Measurements from ENCODE around the gene TEFM. TPM values are rescaled to one million over a fixed set of nuclear protein-coding genes. Genes with fewer than 3 reads are reported as not detected.
"Not testable (repeated sequence)": the region's sequence is repeated elsewhere in the genome, so short reads cannot be mapped to it uniquely, and the experiment has no call there.

Gene TEFM
- total RNA-seq, 2 experiments from 2014 or later = 15.3 to 16.0 TPM

DNA sequence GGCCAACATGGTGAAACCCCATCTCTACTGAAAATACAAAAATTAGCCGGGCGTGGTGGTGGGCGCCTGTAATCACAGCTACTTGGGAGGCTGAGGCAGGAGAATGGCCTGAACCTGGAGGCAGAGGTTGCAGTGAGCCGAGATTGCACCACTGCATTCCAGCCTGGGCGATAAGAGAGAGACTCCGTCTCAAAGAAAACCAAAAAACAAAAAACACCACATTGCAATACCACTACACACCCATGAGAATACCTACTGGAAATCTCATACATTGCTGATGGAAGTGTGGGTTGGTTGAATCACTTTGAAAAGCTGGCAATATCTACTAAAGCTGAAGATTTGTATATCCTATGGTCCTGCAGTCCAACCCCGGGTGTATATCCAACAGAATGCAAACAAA, 4.1 kb upstream of the TEFM start:
- H3K36me3 Mint-ChIP-seq = not testable (repeated sequence)
- CTCF ChIA-PET = interaction anchor here (0.6 kb wide), 1 partner anchor 25 kb away, joined by 3 read pairs; no protein-coding TSS in a partner anchor

DNA sequence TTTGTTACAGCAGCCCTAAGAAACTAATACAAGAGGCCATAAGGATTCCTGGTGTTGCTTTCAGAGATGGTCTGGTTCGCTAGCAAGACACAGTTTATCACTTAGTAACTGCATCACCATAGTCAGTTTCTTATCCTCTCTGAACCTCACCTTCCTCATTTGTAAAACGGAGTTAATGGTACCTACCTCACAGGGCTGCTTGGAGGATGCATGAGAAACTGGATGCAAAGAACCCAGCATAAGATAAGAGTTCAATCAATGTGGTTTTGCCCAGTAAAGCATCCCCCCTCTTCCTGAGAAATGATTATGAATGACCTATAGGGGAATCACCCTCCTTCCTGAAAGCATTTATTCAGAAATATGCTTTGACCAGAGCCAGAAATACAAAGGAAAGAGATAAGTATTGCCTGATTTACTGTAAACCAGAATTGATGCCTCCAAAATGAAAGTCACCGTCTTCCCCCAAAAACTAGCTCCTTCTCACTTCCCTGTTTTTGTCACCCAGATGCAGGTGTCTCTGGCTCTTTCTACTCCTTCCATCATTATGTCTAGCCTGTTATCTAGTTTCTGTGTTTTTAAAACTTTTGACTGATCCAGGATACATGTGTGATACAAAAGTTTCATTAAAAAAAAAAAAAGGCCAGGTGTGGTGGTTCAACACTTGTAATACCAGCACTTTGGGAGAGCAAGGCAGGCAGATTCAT, 2.8 kb upstream of the TEFM start:
- CTCF ChIA-PET = interaction anchor here (0.6 kb wide), 1 partner anchor 943 kb away, joined by 3 read pairs; no protein-coding TSS in a partner anchor
- peaks cover 27% of the 10 kb centered on the region for H3K4me1 Mint-ChIP-seq
- H3K36me3 Mint-ChIP-seq = no peaks in the 10 kb centered on the region
- no peak for DNase-seq
- H3K4me3 Mint-ChIP-seq = no peak overlapping the region
- no peaks in the 10 kb centered on the region for H3K27me3 Mint-ChIP-seq
- H3K9me3 Mint-ChIP-seq (ENCODE audit: low read depth) = no peaks in the 10 kb centered on the region
- ATAC-seq = no peak
- H3K27ac Mint-ChIP-seq = no peak overlapping the region

More for the DNA sequence above, 4.1 kb upstream of the TEFM start:
- ATAC-seq; H3K9me3 Mint-ChIP-seq (ENCODE audit: low read depth); DNase-seq; H3K27ac Mint-ChIP-seq; H3K27me3 Mint-ChIP-seq; H3K4me3 Mint-ChIP-seq: not testable (repeated sequence)
- peaks cover 20% of the 10 kb centered on the region for H3K4me1 Mint-ChIP-seq

- H3K9me3 Mint-ChIP-seq (ENCODE audit: low read depth) = no peaks in the 10 kb centered on the region
- no peaks in the 10 kb centered on the region for H3K27me3 Mint-ChIP-seq
- H3K36me3 Mint-ChIP-seq = peaks cover 17% of the 10 kb centered on the region
- DNase-seq (peak; percentile 45), ATAC-seq (peak; percentile 28)
- peaks cover 43% of the 10 kb centered on the region for H3K4me1 Mint-ChIP-seq
- H3K4me3 Mint-ChIP-seq = peak overlapping the region; percentile 92
- CTCF ChIA-PET = interaction anchor here (1.0 kb wide), 1 partner anchor 12 kb away, joined by 3 read pairs; no protein-coding TSS in a partner anchor
- peak overlapping the region; percentile 88 for H3K27ac Mint-ChIP-seq
Observed at GRCh38 chr17:30905742-30906100, 317 bp downstream of the TEFM start.

DNA sequence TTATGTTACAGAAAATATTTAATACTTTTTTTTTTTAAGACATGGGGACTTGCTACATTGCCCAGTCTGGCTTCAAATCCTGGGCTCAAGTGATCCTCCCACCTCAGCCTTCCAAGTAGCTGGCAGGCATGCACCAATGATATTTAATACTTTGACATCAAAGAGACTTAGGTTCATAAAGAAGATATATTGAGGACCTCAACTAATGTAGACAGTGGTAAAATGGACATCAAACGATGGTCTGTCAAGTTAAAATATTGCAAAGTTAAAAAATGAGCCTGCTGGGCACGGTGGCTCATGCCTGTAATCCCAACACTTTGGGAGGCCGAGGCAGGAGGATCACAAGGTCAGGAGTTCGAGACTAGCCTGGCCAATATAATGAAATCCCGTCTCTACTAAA, 8.7 kb downstream of the TEFM start:
- peaks cover 11% of the 10 kb centered on the region for H3K4me1 Mint-ChIP-seq
- H3K27ac Mint-ChIP-seq = no peak overlapping the region
- H3K4me3 Mint-ChIP-seq = no peak overlapping the region
- DNase-seq = no peak
- no peaks in the 10 kb centered on the region for H3K27me3 Mint-ChIP-seq
- CTCF ChIA-PET = no interaction called here
- peaks cover 41% of the 10 kb centered on the region for H3K36me3 Mint-ChIP-seq
- H3K9me3 Mint-ChIP-seq (ENCODE audit: low read depth) = no peaks in the 10 kb centered on the region
- no peak for ATAC-seq

DNA sequence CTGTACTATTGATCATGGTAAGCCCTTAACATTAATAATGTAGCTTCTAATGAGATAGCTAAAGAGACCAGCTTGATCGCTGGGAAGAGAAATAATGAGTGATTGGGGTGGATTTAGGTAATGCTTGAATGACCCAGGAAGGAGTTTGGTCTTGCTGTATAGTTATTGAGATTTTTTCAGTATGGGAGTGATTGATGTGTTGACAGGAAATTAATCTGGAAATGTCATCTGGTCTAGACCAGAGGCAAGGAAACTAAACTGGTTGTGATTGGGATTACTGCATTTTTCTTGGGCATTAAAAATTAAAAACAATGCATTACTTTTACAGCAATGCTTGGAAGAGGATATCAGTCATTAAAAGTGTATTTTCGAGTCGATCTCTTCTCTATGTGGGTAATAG, 11.8 kb downstream of the TEFM start:
- Mint-ChIP-seq H3K4me1 (no peaks in the 10 kb centered on the region), H3K27ac (no peak overlapping the region), H3K9me3 (ENCODE audit: low read depth) (no peaks in the 10 kb centered on the region), H3K36me3 (peaks cover 32% of the 10 kb centered on the region), H3K4me3 (no peak overlapping the region), H3K27me3 (no peaks in the 10 kb centered on the region)
- no peak for ATAC-seq
- no peak for DNase-seq
- CTCF ChIA-PET = interaction anchor here (1.7 kb wide), 1 partner anchor 8 kb away, joined by 4 read pairs; no protein-coding TSS in a partner anchor

DNA sequence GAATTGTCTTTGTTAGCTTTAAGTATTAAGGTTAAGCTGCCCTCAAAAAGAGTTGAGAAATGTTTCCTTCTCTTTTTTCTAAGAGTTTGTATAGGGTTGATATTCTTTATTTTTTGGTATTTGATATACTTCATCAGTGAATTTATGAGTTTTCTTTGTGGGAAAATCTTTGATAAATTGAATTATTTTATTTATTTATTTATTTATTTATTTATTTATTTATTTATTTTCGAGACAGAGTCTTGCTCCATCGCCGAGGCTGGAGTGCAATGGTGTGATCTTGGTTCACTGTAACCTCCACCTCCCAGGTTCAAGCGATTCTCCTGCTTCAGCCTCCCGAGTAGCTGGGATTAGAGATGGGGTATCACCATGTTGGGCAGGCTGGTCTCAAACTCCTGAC, 19.9 kb downstream of the TEFM start:
- ATAC-seq (no peak), DNase-seq (no peak)
- peaks cover 21% of the 10 kb centered on the region for H3K36me3 Mint-ChIP-seq
- CTCF ChIA-PET = interaction anchor here (1.3 to 1.7 kb wide), 3 partner anchors 9 to 182 kb away, joined by 3 to 6 read pairs (median 4); no protein-coding TSS in a partner anchor
- H3K9me3 Mint-ChIP-seq (ENCODE audit: low read depth) = no peaks in the 10 kb centered on the region
- H3K27me3 Mint-ChIP-seq = no peaks in the 10 kb centered on the region
- H3K4me3 Mint-ChIP-seq = no peak overlapping the region
- H3K4me1 Mint-ChIP-seq = no peaks in the 10 kb centered on the region
- no peak overlapping the region for H3K27ac Mint-ChIP-seq

DNA sequence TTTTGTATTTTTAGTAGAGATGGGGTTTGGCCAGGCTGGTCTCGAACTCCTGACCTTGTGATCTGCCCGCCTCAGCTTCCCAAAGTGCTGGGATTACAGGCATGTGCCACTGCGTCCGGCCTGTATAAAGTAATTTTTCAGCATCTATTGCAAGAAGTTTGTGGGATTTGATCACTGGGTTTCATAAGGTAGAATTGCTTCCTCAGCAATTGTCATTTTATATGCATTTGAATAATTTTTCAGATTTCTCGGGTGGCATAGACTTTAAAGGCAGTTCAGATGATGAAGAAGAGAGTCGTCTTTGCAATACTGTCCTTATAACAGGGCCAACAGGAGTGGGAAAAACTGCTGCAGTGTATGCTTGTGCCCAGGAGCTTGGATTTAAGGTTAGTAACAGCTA, 37.0 kb downstream of the TEFM start:
- Mint-ChIP-seq H3K36me3 (peaks cover 48% of the 10 kb centered on the region), H3K27ac (no peak overlapping the region), H3K9me3 (ENCODE audit: low read depth) (no peaks in the 10 kb centered on the region), H3K4me1 (peaks cover 2% of the 10 kb centered on the region), H3K27me3 (no peaks in the 10 kb centered on the region), H3K4me3 (no peak overlapping the region)
- no peak for DNase-seq
- CTCF ChIA-PET = no interaction called here
- ATAC-seq = no peak

DNA sequence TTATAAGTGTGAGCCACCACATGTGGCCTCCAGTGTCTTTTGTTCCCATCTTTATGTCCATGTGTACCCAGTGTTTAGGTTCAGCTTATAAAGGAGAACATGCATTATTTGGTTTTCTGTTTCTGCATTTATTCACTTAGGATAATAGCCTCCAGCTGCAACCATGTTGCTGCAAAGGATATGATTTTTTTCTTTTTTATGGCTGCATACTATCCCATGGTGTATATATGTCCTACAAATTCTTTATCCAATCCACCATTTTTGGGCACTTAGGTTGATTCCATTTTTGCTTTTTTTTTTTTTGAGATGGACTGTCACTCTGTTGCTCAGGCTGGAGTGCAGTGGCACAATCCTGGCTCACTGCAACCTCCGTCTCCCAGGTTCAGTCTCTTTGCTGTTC, 41.4 kb downstream of the TEFM start:
- Mint-ChIP-seq H3K4me3 (no peak overlapping the region), H3K36me3 (peaks cover 48% of the 10 kb centered on the region), H3K27ac (no peak overlapping the region), H3K9me3 (ENCODE audit: low read depth) (no peaks in the 10 kb centered on the region), H3K27me3 (no peaks in the 10 kb centered on the region), H3K4me1 (no peaks in the 10 kb centered on the region)
- DNase-seq (no peak), ATAC-seq (no peak)
- CTCF ChIA-PET = no interaction called here

GRCh38 chr17:30858556-30859250, 47.3 kb downstream of the TEFM start:
- no peaks in the 10 kb centered on the region for H3K4me1 Mint-ChIP-seq

GRCh38 chr17:30854146-30854545, 51.9 kb downstream of the TEFM start:
- H3K27me3 Mint-ChIP-seq = no peaks in the 10 kb centered on the region
- no peak overlapping the region for H3K27ac Mint-ChIP-seq
- no peak for ATAC-seq
- DNase-seq = no peak
- H3K36me3 Mint-ChIP-seq = peaks cover 45% of the 10 kb centered on the region
- no peaks in the 10 kb centered on the region for H3K9me3 Mint-ChIP-seq (ENCODE audit: low read depth)
- CTCF ChIA-PET = no interaction called here
- H3K4me3 Mint-ChIP-seq = no peak overlapping the region
- H3K4me1 Mint-ChIP-seq = no peaks in the 10 kb centered on the region

More at GRCh38 chr17:30858556-30859250, 47.3 kb downstream of the TEFM start:
- Mint-ChIP-seq H3K27ac (no peak overlapping the region), H3K9me3 (ENCODE audit: low read depth) (no peaks in the 10 kb centered on the region), H3K27me3 (no peaks in the 10 kb centered on the region), H3K4me3 (no peak overlapping the region), H3K36me3 (peaks cover 38% of the 10 kb centered on the region)
- ATAC-seq (no peak), DNase-seq (no peak)
- CTCF ChIA-PET = no interaction called here

Other genes with a start within 250 kb of the TEFM start
- 10 to 100 TPM; 52.6 to 58.2 TPM for gene CRLF3, start 81.5 kb downstream of the TEFM start, total RNA-seq
- 10 to 100 TPM; 33.7 to 46.3 TPM for gene ATAD5, start 74.3 kb downstream of the TEFM start, total RNA-seq
- gene ADAP2, start 15.7 kb upstream of the TEFM start, total RNA-seq = 1 to 10 TPM in 1 of 2 experiments, under 1 TPM in 1; 0.89 to 1.6 TPM
- 1 to 10 TPM; 9.1 to 9.5 TPM for gene RNF135, start 64.8 kb upstream of the TEFM start, total RNA-seq
- 10 to 100 TPM; 22.1 to 28.6 TPM for gene NF1, start 188.7 kb upstream of the TEFM start, total RNA-seq

Data from activated CD8-positive, alpha-beta memory T cell treated with anti-CD3 and anti-CD28 coated beads, Interleukin-2, amount 10 ng/mL, durations not matched to agents 7 days and 5 days (primary cell).